OCI-M2 (cell line): ENCODE data around the gene SUGT1.
"Not testable (repeated sequence)": the region's sequence is repeated elsewhere in the genome, so short reads cannot be mapped to it uniquely, and the experiment has no call there.

Source experiments
- DNase-seq: peaks from one replicate; lab custom pipeline; 2025; ENCODE audit not compliant: unreplicated experiment; lab: John Stamatoyannopoulos, UW

The SUGT1 gene

DNA sequence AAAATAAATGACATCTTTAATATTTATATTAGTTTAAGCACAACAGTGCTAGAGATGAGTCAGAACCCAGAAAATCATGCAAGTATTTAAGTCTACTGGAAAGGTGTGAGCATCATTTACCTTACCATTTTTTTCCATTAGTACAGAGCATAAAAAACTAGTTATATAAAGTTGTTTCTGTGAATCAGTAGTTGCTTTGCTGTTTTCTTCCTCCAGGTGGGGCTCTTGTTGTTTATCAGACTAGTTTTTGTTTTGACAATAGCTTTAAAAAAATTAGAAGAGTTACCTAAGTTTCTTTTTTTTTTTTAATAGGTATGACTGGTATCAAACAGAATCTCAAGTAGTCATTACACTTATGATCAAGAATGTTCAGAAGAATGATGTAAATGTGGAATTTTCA lies 12.7 kb downstream of the SUGT1 start:
- DNase-seq: no peak

DNA sequence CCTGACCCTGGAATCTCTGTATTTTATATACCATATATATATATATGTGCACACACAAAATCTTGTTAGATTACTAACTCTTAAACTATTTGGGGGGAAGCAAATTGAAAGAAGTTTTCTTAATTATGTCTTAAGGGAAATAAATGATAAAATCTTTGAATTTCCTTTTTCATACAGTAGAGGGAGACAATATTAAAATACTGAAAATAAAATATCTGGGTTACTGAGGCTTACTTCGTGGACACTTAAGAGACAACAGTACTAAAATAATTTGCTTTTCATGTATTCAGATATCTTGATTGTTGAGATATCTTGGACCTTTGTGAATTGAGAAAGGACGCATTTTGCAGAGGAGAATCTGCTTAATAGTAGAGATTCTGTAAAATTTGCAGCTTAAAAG lies 17.0 kb downstream of the SUGT1 start:
- no peak for DNase-seq

DNA sequence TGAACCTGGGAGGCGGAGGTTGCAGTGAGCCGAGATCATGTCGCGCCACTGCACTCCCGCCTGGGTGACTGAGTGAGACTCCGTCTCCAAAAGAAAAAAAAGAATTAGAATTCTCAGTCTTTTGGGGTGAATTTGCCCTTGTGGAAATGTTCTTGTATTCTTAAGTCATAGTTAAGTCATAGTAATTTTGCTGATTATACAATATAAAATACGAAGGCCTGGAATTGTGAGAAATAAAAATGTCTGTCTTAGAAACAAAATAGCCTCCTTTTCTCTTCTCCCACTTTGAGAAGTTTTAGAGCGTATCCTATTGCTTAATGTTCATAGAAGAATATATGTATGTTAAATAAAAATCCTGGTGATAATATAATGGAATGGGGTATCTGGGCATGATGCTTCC lies 18.1 kb downstream of the SUGT1 start:
- no peak for DNase-seq

DNA sequence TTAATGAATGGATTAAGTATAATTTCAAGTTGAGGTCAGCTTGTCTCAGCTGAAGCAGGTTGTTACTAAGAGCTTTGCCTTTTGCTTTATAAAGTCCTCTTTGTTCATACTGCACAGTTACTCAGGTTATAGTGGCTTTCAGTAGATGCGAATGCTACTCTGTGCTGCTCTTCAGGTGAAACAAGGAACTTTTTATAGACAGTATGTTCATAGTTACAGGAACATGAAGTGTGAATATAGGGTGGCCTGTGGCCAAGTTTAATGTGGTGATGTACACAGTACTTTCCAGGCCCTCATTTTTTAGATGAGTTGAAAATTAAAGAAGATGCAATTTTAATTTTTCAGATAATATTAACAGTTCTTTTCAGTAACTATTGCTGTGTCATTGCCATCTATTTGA lies 20.8 kb downstream of the SUGT1 start:
- no peak for DNase-seq

DNA sequence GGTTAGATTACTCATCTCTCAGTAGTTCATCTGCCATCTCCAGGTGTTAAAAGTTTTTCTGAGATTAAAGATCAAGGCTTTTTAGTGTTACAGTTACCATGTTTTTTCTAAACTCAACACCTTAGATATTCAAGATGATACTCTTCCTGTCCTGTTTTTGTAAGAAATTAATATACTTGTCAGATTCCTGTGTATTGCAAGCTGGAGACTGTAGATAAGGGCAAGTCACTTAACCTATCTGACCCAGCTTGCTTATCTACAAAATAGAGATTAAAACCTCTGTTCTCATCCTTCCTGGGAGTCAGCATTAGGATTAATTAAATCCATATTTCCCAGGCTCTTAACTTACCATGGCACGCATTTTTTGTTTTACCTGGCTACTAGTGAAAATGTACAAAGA lies 25.2 kb downstream of the SUGT1 start:
- no peak for DNase-seq

DNA sequence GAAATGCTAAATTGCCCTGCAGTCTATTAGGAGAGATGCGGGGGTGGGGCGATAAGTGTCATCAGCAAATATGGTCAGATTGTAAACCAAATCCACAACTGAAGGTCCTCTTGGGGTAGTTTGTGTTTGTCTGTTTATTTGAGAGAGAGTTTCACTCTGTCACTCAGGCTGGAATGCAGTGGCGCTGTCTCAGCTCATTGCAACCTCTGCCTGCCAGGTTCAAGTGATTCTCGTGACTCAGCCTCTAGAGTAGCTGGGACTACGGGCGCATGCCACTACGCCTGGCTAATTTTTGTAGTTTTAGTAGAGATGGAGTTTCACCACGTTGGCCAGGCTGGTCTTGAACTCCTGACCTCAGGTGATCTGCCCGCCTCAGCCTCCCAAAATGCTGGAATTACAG lies 33.2 kb downstream of the SUGT1 start:
- DNase-seq: not testable (repeated sequence)

DNA sequence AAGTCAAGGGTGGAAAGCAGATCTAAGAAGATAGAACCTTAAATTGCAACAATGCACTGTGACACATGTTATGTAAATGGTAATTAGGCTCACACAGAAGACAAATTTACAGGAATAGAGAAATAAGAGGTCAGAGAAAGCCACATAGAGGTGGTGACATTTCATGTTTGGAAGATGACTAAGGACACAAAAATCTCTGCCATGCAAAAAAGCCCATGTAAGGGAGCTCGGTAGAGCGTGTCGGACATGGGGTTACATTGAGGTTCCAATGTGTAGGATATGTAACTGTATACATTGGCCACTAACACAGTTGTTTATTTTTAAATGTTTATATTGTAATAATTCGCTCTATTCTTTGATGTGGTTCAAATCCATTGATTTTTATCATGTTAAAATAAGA lies 33.7 kb downstream of the SUGT1 start:
- no peak for DNase-seq

DNA sequence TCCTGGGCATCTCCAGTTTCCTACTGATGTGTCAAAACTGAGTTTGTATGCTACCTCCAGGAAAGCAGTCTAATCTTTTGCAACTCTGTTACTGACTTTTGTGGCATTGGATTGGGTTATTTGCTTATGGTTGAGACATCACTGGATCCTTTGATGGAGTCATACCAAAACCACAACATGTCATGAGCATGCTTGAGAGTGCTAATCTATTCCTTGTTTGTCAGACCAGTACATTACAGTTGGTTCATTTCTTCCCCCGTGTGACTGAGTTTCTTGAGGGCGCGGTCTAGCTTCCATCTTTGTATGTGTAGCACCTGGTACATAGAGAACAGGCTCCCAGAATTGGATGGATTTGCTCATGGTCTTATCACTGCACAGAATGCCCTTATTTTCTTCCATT lies 43.2 kb downstream of the SUGT1 start:
- DNase-seq: no peak

DNA sequence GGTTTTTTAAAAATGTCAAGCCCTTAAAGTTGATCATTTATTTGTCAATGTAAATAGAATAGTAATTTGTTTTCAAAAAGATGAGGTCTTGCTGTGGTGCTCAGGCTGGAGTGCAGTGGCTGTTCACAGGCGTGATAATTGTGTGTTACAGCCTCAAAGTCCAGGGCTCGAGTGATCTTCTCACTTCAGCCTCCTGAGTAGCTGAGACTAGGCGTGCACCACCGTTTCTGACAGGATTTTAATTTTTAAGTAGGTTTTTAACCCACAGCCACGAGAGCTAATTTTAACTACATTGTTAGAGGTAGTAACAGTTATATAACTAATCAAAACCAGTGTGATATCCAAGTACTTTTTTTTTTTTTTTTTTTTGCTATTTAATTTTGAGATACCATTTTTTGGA lies 43.9 kb downstream of the SUGT1 start:
- no peak for DNase-seq

DNA sequence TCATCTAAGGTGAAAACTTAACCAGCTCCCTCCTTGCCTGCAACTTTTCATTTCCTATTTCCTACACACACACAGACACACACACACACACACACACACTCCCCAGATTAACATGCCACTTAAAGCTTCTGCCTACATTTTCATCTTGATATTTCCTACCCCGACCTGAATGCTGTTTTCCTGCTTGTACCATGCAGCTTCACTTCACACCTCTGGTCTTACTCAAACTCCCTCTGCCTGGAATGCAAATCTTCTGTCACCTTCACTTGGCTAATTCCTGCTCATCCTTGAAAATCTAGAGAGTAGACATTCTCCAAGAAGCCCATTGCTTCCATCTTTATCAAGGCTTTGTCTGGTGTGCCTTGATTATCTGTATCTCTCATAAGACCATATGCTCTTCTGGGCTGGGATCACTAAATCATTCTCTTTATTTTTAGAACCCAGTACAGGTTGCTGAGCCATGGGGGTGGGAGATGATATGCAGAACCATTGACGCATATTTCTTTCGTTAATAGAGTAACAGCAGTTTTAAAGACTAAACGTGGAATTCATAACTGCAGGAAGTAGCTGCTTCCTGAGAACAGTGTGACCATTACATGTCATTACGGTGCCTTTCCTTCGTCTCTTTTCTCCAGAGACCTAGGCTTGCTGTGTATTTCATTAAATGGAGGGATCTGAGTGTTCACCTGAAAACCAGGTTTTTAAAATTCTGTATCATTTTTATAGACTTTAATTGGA lies 49.3 kb downstream of the SUGT1 start:
- no peak for DNase-seq

DNA sequence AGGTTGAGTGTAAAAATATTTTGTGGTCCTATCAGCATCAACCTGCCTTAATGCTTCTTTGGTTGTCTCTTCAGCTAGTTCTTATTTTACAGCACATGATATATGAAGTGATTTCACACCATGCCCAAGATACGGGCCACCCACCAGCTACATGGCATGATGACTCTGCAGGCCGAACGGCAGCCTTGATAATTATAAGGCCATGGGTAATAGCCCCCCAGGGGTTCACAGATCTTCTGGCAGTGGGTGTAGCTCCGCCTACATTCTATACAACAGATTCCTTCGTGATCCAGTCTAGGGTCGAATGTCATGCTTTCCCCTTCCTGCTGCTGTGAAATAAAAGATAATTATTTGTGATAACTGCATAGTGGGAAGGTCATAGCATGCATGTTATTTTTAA lies 50.8 kb downstream of the SUGT1 start:
- DNase-seq: no peak

DNA sequence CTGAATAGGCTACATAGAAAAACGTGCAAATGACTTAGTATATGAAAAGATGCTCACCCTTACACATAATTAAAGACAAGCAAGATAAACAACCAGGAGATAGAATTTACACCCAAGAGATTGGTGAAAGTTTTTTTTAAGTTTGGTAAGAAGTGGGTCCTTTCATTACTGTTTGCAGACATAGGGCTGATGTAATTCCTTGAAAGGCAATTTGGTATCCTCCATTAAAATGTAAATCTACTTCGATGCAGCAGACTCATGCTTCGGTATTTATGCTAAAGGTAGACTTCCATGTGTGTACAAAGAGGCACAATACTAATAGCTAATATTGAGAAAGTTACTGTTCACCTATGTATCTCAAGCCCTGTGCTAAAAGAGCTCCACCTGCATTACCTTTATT lies 53.4 kb downstream of the SUGT1 start:
- DNase-seq: no peak

DNA sequence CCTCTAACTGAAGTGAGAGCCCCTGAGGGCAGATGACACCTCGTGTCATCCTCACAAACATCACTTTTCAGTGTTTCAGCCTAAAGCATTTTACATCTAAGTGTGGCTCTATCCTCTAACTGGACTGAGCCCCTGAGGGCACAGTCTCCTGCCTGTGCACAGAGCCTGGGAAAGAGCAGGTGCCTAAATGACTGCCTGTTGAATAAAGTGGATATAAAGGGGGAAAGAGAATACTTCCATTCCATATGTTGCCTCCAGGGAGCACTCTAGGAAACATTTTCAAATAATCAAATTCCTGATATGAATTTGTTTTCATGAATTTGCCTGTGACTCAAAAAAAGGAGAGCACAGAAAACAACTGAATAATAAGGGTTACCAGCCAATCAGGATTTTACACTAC lies 54.7 kb downstream of the SUGT1 start:
- DNase-seq: no peak

DNA sequence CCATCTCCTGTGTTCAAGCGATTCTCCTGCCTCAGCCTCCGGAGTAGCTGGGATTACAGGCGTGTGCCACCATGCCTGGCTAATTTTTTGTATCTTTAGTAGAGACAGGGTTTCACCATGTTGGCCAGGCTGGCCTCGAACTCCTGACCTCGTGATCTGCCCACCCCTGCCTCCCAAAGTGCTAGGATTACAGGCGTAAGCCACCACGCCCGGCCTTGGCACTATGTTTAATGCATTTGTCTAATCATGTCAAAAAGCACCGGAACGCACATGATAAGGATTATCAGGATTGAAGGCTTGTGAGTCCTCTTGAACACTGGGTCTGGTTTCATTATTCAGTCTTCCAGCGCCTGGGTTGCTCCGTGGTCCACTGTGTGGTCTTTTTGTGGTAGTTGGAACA lies 55.6 kb downstream of the SUGT1 start:
- DNase-seq: not testable (repeated sequence)

DNA sequence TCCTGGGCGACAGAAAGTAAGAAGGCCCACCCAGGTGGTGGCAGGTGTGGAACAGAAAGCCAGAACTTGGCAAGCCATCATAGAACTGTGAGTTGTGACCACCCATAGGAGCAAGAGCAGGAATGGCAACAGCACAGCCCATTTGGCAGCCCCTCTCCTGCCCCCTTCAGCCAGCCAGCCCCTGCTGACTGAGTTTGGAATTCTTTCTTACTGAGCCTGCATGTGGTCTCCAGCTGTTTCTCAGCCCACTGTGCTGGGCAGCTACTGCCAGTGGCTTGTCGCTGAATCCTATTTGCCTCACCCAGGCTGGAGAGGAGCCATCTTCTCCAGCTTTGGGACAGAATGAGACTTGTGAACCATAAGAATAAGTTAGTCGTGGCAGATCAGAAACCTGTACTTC lies 58.6 kb downstream of the SUGT1 start:
- DNase-seq: no peak

DNA sequence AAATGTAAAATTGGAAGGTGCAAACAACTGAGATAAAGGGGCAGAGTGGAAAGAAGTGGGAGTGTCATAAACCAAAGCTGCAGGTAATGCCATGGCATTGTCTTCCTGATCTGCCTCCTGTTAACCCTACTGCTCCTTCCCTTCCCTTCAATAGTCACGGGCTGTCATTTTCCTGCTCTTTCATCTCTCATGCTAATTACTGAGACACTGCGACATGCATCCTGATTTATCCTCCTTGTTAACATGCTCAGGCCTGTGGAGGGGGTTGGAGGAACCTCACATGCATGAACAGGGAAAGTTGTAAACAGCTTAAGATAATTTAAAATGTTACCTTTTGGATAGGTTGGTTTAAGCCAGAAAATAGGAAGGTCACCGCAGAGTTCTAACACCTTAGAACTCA lies 59.7 kb downstream of the SUGT1 start:
- no peak for DNase-seq

DNA sequence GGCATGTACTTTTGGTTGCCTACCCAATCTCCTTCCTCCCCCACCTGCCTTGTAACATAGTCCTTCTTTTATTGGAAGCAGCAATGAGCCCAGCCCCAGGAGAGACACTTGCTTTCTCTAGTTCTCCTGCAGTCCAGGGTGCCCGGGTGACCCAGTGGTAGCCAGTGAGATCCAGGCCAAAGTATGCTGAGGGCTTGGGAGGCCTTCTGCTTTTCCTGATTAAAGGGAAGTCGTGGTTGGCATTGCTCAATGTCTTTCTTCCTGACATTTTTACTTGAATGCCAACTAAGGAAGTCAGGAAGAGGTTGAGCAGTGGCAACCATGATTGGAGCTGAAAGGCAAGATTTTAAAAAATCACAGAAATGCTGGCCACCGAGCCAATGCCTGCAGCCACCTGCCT lies 61.3 kb downstream of the SUGT1 start:
- DNase-seq: no peak

DNA sequence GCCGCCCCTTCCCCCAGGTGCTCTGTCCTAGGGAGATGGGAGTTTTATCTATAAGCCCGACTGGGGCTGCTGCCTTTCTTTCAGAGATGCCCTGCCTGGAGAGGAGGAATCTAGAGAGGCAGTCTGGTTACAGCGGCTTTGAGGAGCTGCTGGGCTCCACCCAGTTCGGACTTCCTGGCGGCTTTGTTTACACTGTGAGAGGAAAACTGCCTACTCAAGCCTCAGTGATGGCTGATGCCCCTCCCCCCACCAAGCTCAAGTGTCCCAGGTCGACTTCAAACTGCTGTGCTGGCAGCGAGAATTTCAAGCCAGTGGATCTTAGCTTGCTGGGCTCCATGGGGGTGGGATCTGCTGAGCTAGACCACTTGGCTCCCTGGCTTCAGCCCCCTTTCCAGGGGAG lies 68.3 kb downstream of the SUGT1 start:
- DNase-seq: not testable (repeated sequence)

DNA sequence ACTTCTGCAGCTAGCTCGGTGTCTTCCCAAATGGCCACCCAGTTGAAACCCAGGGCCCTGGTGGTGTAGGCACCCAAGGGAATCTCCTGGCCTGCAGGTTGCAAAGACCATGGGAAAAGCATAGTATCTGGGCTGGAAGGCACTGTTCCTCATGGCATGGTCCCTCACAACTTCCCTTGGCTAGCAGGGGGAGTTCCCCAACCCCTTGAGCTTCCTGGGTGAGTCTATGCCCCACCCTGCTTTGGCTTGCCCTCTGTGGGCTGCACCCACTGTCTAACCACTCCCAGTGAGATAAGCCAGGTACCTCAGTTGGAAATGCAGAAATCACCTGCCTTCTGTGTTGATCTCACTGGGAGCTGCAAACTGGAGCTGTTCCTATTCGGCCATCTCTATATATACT lies 68.7 kb downstream of the SUGT1 start:
- not testable (repeated sequence) for DNase-seq

DNA sequence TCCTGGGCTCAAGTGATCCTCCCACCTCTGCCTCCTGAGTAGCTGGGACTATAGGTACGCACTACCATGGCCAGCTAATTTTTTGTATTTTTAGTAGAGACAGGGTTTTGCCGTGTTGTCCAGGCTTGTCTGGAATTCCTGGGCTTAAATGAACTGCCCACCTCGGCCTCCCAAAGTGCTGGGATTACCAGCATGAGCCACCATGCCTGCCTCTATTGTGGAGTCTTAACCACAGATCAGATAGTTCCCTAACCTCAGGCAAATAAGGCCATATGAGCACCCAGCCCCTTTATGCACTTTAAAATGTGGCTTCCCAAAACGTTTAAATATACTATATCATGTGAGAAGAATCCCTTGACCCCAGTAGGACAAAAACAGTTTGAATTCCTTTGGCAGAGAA lies 70.5 kb downstream of the SUGT1 start:
- DNase-seq: no peak

DNA sequence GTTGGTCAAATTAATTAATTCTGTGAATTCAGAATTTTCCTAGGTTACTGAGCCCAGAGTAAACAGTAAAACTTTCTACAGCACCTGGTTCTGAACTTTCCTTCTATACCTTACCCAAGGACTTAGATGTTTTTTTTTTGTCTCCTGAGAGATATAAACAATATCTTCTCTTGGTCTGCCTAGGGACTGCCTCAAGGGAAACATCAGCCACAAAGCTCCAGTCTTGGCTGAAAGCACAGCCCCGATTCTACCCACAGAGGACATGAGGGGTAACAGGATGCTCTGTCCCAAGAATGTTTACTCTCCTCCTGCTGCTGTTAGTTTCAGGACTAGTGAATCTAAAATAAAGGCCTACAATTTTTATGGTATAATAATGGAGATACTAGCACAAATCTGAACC lies 72.7 kb downstream of the SUGT1 start:
- DNase-seq: no peak

DNA sequence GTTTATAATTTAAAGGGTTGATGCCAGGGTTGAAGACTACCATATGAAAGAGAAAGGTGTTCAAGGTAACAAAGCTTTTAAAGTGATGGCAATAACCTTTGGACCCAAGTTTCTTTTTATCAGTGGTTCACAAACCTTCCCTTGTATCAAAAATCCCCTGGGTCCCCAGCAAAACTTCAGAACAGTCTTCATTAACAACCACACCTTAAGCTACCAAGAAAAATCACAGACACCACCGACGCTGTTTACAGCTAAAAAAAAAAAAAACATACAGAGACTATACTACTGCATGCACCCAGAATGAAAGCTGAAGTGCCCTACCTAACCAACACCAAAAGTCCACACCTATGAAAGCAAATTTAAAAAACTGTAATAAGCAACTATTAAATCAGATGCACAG lies 73.6 kb downstream of the SUGT1 start:
- DNase-seq: no peak

DNA sequence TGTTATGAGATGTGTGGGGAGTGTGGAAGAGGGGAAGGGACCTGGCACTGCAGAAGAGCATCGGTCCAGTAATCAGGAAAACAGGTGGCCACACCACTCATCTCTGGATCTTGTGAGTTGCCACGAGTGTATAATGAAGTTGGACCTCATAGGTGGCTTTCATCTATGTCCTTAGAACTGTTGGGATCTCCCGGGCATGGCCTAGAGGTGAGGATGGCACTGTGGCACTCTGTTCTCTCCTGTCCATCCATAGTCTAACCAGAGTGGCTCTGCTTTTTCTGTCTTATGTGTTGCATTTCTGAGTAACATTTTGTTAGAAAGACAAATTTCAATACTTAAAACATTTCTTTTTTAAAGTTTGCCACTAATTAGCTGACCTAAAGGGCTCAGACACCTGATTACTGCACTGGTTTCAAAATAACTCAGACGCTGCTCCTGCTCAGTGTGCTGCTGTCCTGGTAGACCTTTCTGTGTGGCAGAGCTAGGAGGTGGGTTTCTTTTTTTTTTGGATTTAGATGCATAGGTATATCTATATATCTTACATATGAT lies 81.5 kb downstream of the SUGT1 start:
- no peak for DNase-seq
